Colon (tissue), 2 donors: Measurements from ENCODE around the gene CEP85.
"Not testable (repeated sequence)": the region's sequence is repeated elsewhere in the genome, so short reads cannot be mapped to it uniquely, and the experiment has no call there.

Source experiments
- FAIRE-seq: peaks from 2 replicates; lab custom pipeline; 2012; peaks lifted over from hg19 to GRCh38; lab: Jason Lieb, UNC
- donor health status: control.
- donor health status: control.

Gene CEP85

DNA sequence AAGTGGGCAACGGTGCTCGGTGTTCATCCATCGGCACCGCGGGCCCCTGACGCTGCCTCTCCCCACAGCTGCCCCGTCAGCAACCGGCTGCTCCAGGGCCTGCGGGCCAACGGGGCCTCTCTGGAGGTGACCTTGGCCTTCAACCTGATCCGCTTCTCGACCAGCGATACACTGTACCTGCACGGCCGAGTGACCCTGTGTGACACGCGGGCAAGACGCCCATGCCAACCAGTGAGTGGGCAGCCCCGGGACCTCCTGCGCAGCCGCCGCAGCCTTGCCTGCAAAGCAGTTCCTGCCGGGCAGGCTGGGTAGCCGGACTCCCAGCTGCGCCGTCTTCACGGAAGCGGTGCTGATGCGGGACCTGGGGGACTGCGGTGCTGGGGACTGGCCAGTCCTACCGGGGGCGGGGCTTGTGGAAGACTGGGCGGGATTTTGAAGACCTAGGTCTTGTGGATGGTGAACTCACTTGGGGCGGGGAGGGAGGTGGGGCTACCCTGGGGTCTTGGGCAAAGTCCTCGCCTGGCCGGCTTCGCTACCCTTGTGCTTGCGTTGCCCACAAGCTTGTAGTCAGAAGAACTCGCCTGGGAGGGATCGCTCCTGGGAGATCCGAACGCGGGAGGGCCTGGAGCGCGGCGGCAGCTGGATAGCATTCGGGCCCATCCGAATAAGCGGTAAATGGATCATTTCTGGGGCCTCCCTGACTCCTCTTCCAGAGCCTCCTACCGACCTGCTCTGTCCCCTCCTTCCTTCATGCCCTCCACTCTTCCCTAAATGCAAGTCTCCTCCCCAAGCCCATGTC is 8.8 kb upstream of the CEP85 start:
- FAIRE-seq: no peak

DNA sequence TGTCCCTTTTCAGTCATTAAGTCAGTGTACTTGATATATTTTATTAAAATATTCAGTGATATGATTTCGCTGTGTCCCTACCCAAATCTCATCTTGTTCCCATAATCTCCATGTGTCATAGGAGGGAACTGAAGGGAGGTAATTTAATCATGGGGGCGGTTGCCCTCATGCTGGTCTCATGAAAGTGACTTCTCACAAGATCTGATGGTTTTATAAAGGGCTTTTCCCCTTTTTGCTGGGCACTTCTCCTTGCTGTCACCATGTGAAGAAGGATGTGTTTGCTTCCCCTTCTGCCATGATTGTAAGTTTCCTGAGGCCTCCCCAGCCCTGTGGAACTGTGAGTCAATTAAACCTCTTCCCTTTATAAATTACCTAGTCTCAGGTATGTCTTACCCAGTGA is 3.3 kb upstream of the CEP85 start:
- FAIRE-seq: not testable (repeated sequence)

DNA sequence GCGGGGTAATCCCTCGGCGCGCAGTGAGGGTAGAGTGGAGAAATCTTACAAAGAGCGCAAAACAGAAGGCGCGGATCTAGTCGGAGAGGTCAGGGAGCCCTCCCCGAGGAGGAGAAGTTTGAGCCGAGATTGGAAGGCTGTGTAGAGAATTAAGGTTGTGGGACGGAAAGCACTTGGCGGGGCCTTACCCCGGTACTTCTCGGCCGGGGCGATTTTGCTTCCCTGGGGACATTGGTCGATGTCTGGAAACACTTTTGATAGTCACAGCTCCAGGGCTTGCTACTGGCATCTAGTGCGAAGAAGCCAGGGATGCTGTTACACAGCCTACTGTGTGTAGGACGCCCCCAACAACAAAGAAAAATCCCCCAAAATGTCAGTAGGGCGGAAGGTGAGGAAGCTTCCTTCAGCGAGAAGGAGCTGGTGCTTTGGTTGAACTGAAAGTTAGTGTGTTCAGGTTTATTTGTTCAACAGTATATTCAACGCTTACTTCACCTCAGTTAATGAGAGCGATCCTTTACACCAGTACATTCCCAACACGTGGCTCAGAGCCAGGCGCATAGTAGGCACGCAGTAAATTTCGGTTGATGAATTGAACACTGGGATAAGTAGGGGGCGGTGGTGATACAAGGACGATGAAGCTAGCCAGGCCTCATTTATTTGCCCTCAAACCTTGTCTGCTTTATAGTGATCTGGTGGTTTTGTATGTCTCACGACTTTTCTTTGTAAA is 807 bp downstream of the CEP85 start:
- no peak for FAIRE-seq

DNA sequence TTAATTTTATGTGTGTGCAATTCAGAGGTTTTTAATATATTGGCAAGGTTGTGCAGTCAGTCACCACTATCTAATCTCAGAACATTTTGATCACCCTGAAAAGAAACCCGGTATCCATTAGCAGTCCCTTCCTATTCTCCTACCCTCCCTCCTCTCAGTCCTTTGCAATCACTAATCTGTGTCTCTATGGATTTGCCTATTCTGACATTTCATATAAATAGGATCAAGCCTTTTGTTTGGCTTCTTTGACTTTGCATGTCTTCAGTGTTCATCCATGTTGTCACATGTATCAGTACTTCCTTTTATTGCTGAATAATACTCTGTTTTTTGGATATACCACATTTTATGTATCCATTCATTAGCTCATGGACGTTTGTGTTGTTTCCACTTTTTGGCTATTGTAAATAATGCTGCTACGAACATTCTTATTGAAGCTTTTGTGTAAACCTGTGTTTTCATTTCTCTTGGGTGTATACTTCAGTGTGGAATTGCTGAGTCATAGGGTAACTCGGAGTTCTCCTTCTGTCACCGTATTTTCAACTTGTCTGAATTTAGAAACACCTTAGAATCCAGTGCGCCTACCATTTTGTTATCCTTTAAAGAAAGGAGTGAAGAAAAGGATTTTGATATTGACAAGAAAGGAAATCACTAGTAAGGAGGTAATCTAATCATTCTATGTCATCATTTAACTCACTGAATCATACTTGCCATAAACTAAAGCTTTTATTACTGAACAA is 3.4 kb downstream of the CEP85 start:
- no peak for FAIRE-seq

DNA sequence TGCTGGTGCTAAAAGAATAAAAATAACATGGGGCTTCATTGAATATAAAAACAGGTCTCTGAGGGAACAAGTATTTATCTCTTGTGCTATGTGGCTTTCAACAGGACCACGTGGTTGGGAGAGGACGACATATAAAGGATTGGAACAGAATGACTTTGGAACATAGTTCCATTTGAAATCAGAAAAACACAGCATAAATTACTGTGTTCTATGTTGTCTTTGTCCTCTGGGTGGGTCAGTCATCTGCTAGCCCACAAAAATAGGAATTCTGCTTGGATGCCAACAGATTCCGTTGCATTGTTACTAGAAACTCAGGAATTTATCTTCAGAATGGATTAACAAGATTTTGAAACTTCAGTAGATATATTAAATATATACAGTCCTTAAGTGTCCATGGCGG is 5.9 kb downstream of the CEP85 start:
- FAIRE-seq: no peak

DNA sequence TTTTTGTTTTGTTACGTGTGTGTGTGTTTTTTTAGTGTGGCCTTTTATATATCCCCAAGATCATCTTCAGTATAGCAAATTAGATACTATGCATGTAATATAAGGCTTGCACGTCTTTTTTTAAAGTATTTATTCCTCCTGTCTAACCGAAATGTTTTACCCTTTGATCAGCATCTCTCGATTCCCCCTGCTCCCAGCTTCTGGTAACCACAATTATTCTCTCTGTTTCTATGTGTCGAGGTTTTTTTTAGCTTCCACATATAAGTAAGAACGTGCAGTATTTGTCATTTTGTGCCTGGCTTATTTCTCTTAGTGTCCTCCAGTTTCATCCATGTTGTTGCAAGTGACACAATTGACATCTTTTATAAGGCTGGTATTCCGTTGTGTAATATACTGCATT is 18.7 kb downstream of the CEP85 start:
- FAIRE-seq: no peak

DNA sequence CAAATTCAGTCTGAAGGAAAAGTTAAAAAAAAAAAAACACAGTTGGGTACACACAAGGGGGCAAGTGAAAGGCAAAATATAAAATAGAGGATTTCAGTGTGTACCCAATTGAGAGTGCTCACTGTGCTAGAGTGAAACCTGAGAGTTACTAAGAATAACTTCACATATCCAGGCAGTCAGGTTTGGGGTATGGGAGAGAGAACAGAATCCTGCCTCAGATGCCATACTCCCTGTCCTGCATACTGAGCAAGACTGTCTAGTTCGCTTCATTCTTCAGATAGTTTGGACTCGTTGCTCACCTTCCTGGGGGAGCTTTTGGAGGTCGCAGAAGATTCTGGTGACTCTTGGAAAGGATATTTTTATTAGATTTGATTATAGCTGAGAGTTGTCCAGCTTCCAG is 20.4 kb downstream of the CEP85 start:
- FAIRE-seq: no peak

DNA sequence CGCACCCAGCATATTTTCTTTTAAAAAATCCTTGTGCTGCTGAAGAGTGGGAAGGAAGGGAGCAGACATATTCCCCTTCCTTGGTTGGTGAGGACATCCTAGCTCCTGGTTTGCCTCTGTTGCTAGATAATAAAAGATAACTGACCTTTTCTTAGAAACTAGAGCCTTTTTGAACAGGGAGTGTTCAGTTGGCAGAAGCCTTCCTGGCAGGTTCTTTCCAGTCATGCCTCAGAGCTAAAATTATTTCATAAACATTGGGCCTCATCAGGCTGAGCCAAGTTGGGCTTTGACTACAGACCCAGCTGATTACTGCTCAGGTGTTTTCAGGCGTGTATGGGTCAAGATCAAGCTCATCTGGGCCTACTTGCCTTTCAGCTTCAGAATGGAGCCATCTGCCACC is 23.2 kb downstream of the CEP85 start:
- FAIRE-seq: no peak

DNA sequence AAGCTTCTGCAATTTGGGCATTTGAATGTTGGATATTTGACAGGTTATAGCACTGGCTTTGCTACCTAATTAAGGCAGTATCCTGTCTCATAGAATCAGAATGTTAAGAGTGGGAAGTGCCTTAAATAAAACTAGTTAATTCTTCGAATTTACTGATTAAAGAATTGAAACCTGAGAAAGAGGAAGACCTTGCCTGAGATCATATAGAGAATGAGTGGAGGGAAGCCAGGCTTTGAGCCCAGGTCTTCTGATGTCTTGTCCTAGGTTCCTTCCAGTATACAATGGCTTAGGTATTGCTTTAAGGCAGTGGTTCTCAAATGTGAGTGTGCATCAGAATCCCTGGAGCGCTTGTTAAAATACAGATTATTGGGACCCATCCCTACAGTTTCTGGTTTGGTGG is 25.0 kb downstream of the CEP85 start:
- FAIRE-seq: no peak

DNA sequence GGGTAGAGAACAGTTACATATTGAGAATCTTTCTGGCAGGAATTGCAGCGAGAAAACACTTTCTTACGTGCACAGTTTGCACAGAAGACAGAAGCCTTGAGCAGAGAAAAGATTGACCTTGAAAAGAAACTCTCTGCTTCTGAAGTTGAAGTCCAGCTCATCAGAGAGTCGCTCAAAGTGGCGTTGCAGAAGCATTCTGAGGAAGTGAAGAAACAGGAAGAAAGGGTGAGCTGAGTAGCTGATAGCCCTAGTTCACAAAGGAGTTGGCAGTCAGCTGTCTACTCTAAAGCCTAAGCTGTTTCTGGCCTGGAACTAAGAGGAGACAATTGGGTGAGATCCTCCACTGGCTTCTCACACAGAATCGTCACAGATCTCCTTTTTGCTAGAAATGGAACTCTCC is 25.6 kb downstream of the CEP85 start:
- FAIRE-seq: no peak

DNA sequence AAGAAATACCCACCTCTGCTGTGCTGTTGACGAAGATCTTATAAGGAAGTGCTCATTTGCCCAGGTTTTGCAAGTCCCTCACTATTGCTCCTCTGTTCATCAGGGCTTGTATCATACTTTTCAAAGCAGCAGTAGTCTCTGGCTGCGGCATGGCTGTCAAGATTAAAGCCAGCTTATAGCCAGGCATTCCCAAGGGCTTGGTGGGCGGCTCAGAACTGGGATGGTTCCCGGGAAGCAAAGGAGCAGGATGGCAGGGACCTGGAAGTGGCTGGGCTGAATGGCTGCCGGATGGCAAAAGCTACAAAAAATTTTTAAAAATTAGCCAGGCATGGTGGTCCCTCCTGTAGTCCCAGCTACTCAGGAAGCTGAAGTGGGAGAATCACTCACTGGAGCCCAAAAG is 29.2 kb downstream of the CEP85 start:
- no peak for FAIRE-seq

DNA sequence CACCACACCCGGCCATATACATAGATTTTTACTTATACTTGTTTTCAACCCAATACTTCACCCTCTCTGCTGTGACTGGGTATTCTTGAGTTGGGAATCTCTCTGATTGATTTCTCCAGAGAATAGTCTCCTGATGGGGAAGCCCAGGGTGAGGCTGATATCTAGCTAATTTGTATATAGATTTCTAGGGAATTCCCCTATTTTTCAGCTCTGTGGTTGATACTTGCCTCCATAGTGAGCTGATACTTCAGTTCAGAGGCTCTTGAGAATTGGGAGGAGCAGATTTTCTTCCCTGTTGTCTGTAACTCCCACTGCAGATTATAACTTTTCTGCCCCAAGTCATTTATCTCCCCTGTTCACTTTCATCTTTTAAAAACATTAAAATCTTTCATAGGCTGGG is 31.4 kb downstream of the CEP85 start:
- FAIRE-seq: no peak

DNA sequence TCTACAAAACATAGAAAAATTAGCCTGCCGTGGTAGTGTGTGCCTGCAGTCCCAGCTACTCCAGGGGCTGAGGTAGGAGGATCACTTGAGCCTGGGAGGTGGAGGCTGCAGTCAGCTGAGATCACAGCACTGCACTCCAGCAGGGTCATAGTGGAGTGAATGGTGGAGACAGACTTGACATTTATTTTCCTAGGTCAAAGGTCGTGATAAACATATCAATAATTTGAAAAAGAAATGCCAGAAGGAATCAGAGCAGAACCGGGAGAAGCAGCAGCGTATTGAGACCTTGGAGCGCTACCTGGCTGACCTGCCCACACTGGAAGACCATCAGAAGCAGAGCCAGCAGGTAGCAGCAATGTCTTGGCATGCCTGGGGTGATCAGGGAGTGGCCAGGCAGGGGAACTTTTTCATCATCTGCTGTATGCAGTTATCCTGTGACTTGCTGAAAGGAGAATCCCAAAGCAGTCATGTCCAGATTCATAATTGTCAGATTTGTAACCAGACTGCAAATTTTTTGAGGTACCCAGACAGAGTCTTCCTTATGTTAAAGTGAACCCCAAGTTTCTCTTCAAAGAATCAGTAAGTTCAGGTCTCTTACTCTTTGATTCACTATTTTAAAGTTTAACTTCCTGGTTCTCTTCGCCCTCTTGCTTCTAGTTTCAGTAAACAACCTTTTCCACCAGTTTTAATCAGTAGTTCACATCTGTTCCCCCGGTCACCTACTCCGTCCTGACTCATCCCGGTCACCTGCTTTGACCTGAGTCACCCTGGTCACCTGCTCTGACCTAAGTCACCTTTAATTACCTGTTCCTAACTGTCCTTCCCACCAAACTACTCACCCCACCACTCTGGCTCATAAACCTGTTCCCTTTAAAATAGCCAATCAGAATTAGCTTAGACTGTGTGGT is 34.5 kb downstream of the CEP85 start:
- no peak for FAIRE-seq

DNA sequence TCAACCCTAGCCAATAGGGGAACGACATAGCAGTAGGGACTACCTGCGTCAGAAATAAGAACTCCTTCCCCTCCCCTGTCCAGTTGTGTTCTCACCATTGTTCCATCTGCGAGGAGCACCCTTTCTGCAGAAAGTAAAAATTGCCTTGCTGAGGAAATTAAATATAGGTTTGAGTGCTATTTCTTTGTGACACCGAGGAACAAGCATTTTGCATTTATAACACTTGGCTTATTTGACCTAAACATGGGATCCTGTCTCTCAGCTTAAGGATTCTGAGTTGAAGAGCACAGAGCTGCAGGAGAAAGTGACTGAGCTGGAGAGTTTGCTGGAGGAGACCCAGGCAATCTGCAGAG is 35.2 kb downstream of the CEP85 start:
- no peak for FAIRE-seq

DNA sequence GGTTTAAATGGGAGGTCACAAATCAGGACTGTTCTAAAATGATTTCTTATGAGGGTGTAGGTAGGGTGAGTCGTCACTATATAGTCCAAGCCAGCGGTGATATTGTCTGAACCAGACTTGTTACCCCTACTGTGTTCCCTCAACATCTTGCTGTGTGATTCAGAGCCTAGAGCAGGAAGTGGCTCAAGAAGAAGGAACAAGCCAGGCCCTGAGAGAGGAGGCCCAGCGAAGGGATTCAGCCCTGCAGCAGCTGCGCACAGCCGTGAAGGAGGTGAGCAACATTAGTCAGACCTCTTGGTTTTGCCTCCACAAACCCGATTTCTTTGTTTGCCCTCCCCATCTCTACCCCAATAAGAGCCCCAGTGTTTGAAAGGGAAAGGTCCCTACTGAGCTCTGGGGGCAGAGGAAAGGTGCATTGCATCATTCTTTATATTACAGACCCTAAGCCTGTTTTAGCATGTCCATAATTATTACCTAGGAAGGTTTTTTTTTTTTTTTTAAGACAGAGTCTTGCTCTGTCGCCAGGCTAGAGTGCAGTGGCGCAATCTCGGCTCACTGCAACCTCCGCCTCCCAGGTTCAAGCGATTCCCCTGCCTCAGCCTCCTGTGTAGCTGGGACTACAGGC is 40.9 kb downstream of the CEP85 start:
- FAIRE-seq: no peak

DNA sequence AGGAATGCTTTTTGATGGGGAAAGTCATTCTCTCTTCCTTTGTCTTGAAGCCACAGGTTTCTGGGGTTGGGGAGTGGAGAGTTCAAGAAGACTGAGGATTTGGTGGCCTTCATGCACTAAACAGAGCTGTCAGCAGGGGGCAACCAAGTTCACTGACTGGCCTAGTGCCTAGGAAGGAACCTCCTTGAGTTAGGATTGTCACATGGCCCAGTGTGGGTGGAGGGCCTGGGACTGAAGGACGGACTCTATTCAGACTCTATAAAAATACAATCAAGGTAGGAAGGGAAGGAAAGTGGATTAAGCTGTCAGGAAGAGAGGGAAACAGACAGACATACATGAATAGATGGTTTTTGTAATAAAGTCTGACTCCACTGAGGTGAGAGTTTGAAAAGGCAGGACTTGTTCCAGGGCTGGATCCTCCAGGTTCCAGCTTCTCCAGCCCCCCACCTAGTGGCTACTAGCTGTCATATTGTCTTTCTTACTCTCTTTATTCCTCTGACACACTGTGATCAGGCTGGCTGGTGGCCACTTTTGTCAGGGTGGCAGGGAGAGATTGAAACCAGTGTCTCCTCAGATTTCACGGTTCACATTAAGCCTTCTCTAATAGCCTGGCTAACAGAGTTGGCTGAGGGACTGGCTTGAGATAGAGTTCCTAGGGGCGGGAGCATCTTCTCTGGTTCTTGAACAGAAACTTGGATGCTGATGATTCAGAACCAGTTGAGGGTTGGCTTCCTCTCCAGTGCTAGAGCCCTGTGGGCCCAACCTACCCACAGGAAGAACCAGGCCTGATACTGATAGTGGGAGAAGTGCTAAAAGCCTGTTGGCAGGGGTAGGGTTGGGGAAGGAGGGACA is 41.8 kb downstream of the CEP85 start:
- no peak for FAIRE-seq

DNA sequence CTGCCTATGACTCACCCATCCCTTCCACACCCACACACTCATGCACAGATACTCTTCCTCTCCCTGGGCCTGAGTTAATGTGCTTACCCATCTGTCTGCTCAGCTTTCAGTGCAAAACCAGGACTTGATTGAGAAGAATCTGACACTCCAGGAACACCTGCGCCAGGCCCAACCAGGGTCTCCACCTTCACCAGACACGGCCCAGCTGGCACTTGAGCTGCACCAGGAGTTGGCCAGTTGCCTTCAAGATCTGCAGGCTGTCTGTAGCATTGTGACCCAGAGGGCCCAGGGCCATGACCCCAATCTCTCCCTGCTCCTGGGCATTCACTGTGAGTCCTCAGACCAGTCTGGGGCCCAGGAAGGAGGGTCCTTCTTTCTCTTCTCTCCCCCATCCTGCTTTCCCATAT is 42.4 kb downstream of the CEP85 start:
- no peak for FAIRE-seq

DNA sequence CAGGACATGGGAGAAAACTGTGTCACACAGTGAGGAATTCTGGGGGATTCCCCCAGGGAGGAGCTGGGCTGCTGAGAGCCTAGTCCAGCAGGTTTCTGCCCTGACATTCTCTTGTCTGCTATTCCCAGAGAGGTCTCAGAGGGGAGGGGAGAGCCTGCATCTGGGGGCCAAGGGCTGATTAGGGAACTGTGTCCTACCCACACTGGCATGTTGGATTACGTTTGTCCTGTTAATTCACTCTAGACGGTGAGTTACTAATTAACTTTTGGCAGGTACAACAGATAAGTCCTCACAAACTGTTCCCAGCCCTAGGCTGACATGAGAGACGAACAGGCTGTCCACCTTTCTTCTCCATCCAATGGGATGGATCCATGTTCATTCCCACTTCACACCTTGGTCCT is 43.3 kb downstream of the CEP85 start:
- FAIRE-seq: no peak

DNA sequence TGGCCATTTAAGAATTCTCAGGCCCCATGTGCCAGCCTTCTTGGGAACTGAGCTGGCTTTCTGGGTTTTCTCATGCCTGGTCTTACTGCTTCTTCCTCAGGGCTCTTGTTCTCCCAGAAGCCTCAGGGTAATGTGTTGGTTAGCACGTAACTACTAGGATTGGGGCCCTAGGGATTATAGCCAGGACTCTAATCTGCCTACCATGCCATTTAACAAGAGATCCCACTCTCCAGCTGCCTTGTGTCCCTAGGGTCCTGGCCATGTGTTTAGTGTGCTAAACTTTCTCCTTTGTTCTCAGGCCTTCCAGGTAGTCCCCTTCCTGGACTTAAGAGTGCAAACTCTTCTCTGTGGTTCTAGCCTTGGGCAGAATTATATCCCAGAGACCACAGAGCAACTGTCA is 43.7 kb downstream of the CEP85 start:
- FAIRE-seq: no peak

DNA sequence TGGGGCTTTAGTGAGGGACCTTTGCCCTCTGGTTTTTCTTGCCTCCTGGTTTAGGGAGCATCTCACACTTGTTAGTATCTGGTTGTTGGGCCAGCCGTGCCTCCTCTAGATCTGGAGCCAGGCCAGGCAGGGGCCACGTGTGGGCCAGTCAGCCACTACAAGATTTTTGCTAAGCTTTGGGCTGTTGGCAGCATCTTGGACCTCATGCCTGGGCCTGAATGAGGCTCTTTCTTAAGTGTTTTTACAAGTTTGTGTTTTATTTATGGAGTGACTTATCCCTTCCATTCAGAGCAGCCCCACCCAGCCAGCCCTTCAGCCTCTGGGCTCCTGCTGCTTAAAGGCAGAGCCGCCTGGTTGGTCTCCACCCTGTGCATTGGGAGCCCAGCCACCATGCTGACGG is 44.3 kb downstream of the CEP85 start:
- FAIRE-seq: no peak
